IgD-negative memory B cell (primary cell): Measurements from ENCODE around the gene PRKX. TPM values are rescaled to one million over a fixed set of nuclear protein-coding genes. Genes with fewer than 3 reads are reported as not detected.
"Not testable (repeated sequence)": the region's sequence is repeated elsewhere in the genome, so short reads cannot be mapped to it uniquely, and the experiment has no call there.

ENCODE experiments used
- H3K27ac Mint-ChIP-seq, 3 donors: one replicate each; pipeline ENCODE4 v1.8.0; 2020 to 2022; ENCODE audit warnings: mild to moderate bottlenecking in 3 of 3, mixed read lengths in 3 of 3, moderate library complexity in 1 of 3
- H3K27me3 Mint-ChIP-seq: one replicate; pipeline ENCODE4 v1.8.0; 2021; ENCODE audit warnings: mixed read lengths
- H3K36me3 Mint-ChIP-seq: one replicate; pipeline ENCODE4 v1.8.0; 2020; ENCODE audit warnings: mild to moderate bottlenecking, mixed read lengths
- H3K4me1 Mint-ChIP-seq, 3 donors: one replicate each; pipeline ENCODE4 v1.8.0; 2020 to 2022; ENCODE audit warnings: mixed read lengths in 3 of 3, mild to moderate bottlenecking in 1 of 3
- H3K4me3 Mint-ChIP-seq, 4 donors: one replicate each; pipeline ENCODE4 v1.8.0; 2020 to 2022; ENCODE audit warnings: mild to moderate bottlenecking in 4 of 4, mixed read lengths in 4 of 4, moderate library complexity in 3 of 4
- H3K9me3 Mint-ChIP-seq, 3 donors: one replicate each; pipeline ENCODE4 v1.8.0; 2020 to 2021; ENCODE audit warnings: mixed read lengths in 3 of 3, mild to moderate bottlenecking in 1 of 3
- polyA plus RNA-seq: library from polyadenylated mRNA; unstranded; fragments of 300-500 nt; fragmentation: Illumina TruSeq; gene quantifications from one replicate; pipeline ENCODE4 v1.2.3, GENCODE V29; 2021

The PRKX gene
- polyA plus RNA-seq, 1 donor from 2014 or later, result 73.9 TPM

DNA sequence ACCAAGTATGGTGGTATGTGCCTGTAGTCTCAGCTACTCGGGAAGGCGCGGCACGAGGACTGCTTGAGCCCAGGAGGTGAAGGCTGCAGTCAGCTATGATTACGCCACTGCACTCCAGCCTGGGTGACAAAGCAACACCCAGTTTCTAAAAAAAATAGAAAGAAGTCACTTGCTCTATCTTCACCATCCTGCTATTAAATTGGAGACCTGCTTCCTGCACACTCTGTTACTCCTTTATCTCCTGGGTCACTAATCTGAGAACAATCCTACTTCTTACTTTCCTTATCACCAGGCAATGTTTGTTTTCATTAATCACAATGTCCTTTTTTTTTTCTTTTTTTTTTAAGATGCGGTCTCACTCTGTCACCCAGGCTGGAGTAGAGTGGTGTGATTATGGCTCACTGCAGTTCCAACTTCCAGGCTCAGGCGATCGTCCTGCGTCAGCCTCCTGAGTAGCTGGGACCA lies 16.2 kb downstream of the PRKX start:
- Mint-ChIP-seq H3K9me3 (no peaks in the 10 kb centered on the region), H3K4me3 (peak overlapping the region in 1 of 4 donors; percentile 72), H3K36me3 (peaks cover 12% of the 10 kb centered on the region), H3K27ac (peak overlapping the region in 2 of 3 donors; percentile 40 to 88), H3K27me3 (no peaks in the 10 kb centered on the region), H3K4me1 (peaks cover 50 to 60% (median 51%) of the 10 kb centered on the region in 3 donors)

DNA sequence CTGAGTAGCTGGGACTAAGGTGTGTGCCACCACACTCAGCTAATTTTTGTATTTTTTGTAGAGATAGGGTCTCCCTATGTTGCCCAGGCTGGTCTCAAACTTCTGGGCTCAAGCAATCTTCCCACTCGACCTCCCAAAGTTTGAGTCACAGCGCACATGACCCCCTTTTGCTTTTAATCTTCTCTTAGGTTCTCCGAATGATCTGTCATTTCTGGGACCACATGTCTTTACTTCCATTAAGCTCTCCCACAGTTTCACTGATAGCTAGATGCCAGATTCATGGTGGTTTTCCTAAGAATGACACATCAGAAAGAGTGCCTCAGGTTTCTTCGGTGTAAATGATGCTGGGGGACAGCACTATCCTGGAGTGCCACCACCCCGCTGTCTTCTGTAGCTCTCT lies 17.9 kb downstream of the PRKX start:
- Mint-ChIP-seq H3K4me3 (no peak overlapping the region), H3K27me3 (no peaks in the 10 kb centered on the region), H3K4me1 (peaks cover 42 to 51% (median 51%) of the 10 kb centered on the region in 3 donors), H3K9me3 (no peaks in the 10 kb centered on the region), H3K27ac (peak overlapping the region in 2 of 3 donors; percentile 41 to 64), H3K36me3 (peaks cover 12% of the 10 kb centered on the region)

DNA sequence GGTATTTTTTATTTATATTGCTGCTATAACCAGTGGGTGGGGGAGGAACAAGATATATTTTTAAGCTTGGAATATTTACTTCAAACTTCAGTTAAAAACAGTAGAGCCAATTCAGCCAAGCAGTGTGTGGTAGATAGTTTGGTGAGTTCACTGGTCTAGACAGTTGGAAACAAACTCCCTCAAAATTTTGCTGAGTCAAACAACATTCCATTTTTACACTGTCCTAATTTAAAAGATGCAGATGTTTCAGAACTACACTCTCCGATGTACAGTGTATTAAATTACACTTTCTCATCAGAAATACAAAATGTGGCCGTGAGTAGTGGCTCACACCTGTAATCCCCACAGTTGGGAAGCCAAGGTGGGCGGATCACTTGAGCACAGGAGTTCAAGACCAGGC lies 23.3 kb downstream of the PRKX start:
- Mint-ChIP-seq H3K4me1 (peaks cover 18 to 26% (median 24%) of the 10 kb centered on the region in 3 donors), H3K9me3 (no peaks in the 10 kb centered on the region), H3K27ac (no peak overlapping the region), H3K27me3 (no peaks in the 10 kb centered on the region), H3K4me3 (peak overlapping the region in 1 of 4 donors; percentile 42), H3K36me3 (peaks cover 5% of the 10 kb centered on the region)

DNA sequence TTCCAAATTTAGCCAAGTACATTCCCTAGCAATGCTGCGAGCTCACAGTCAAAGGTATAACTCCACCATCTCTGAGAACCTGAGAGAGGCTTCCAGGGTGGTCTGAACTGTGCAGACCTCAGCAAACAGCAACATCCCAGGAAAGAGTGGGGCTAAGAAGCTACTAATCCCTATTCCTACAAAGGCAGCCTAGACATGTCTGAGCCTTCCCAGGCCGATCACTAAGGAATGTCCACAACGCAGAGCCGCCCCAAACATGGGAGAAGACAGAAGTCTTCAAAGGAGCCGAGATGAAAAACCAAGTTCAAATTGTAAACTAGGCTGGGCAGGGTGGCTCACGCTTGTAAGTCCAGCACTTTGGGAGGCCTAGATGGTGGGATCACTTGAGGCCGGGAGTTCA lies 30.2 kb downstream of the PRKX start:
- peaks cover 2 to 19% (median 18%) of the 10 kb centered on the region in 3 donors for H3K4me1 Mint-ChIP-seq
- H3K27me3 Mint-ChIP-seq, H3K27ac Mint-ChIP-seq: not testable (repeated sequence)

DNA sequence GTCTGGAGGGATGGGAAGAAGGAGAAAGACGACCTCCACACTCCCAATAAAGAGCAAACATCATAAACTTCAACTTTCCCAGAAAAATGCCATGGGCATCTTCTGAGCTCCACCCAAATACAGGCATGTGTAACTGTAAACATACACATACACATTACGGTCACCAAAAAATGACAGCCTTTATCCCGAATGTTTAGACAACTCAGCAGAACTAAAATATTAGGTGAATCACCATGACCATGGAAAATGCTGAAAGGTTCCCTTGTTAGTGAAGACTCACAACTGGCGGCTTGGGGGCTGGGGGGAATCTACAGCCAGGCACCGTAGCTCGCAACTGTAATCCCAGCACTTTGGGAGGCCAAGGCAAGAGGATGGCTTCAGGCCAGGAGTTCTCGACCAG lies 33.0 kb downstream of the PRKX start:
- H3K4me1 Mint-ChIP-seq, result peaks cover 5 to 25% (median 22%) of the 10 kb centered on the region in 3 donors
- H3K36me3 Mint-ChIP-seq, result peaks cover 6% of the 10 kb centered on the region
- H3K27ac Mint-ChIP-seq, result peak overlapping the region in 1 of 3 donors; percentile 50
- peaks cover 0 to 2% (median 0%) of the 10 kb centered on the region in 3 donors for H3K9me3 Mint-ChIP-seq
- H3K27me3 Mint-ChIP-seq, result no peaks in the 10 kb centered on the region
- H3K4me3 Mint-ChIP-seq, result peak overlapping the region in 1 of 4 donors; percentile 37

More for the DNA sequence above, 30.2 kb downstream of the PRKX start:
- H3K4me3 Mint-ChIP-seq, H3K9me3 Mint-ChIP-seq, H3K36me3 Mint-ChIP-seq: not testable (repeated sequence)

DNA sequence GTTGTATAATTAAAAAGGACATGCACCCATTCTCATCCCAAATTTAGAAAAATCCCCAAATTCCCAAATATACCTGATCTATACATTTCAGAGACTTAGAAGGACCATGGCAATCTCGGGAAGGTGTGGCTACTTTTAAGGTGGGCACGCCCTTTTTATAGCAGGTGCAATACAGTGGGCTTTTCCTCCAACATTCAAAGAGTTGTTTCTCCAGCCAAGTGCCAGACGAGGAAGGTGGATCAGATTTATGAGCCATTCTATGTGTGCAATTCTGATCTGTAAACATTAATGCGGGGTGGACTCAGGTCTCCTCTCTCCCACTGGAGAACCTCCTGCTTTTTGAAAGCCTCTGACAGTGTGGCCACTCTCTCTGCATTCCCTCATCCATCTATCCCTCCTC lies 33.8 kb downstream of the PRKX start:
- H3K4me3 Mint-ChIP-seq, result peak overlapping the region in 1 of 4 donors; percentile 37
- H3K36me3 Mint-ChIP-seq, result peaks cover 8% of the 10 kb centered on the region
- H3K27me3 Mint-ChIP-seq, result no peaks in the 10 kb centered on the region
- H3K9me3 Mint-ChIP-seq, result peaks cover 0 to 2% (median 0%) of the 10 kb centered on the region in 3 donors
- no peak overlapping the region for H3K27ac Mint-ChIP-seq
- peaks cover 5 to 21% (median 18%) of the 10 kb centered on the region in 3 donors for H3K4me1 Mint-ChIP-seq

DNA sequence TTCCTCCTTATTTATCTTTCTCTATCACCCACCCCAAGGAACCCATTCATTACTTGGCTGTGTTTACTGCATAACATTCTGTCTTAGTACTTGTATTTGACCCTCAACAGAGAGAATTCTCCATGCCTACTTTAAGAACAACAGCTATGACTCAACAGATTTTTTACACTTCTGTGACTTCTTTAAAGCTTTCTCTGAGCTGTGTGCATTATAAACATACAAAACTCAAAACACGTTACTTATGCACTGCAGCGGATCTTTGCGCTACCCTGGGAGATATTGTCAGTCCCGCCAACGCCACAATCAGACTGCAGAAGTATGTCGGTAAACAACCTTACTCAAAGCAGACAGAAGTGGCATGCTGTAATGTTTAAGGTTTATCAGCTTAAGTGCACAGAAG lies 35.1 kb downstream of the PRKX start:
- Mint-ChIP-seq H3K4me1 (peaks cover 5 to 21% (median 18%) of the 10 kb centered on the region in 3 donors), H3K27me3 (no peaks in the 10 kb centered on the region), H3K27ac (peak overlapping the region in 1 of 3 donors; percentile 62), H3K36me3 (peaks cover 10% of the 10 kb centered on the region), H3K4me3 (peak overlapping the region in 1 of 4 donors; percentile 3), H3K9me3 (peaks cover 0 to 2% (median 0%) of the 10 kb centered on the region in 3 donors)

DNA sequence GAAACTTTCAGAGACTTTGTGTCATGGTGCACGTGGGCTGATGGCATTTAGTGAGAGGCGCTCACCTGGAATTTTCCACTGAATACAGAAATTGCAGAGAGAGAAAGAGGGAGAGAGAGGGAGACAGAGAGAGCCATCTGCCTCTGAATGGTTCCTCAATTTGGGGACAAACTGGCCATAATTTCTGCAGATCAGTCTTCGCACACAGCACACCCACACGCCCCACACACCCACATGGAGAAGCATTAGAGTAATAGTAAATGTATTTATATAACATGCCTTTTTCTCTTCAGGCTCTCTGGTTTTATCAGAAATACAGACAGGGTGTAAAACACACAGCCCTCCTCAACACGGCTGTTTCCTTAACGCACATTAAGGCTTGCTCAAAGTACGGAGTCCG lies 38.6 kb downstream of the PRKX start:
- H3K9me3 Mint-ChIP-seq, result peaks cover 0 to 2% (median 0%) of the 10 kb centered on the region in 3 donors
- no peaks in the 10 kb centered on the region for H3K27me3 Mint-ChIP-seq
- peaks cover 16% of the 10 kb centered on the region for H3K36me3 Mint-ChIP-seq
- peaks cover 7 to 21% (median 17%) of the 10 kb centered on the region in 3 donors for H3K4me1 Mint-ChIP-seq
- H3K4me3 Mint-ChIP-seq, result no peak overlapping the region
- H3K27ac Mint-ChIP-seq, result peak overlapping the region in 1 of 3 donors; percentile 21

DNA sequence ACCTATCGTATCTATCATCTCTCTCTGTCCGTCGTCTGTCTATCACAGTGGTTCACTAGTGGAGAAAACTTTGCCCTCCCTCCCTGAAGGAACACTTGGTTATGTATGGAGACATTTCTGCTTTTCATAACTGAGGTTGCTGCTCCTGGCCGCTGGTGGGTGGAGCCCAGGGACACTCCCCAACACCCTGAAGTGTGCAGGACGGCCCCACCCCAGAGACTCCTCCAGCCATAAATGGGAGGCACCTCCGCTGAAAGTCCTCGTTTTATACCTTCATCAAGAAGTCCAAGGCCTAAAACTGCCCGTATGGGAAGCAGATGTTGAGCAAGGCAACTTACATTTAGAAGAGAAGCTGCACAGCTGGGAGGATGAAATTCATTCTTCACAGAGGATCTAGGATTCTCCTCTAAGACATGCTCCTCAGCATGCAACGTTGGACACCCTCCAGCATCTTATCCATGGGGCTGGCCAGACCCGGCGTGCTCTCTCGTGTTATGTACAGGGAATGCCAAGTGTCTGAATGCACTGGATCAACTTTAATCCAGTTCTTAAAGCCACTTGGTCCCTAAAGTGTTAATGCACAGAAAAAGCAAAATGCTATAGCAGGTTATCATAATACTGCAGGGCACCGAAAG lies 43.5 kb downstream of the PRKX start:
- H3K9me3 Mint-ChIP-seq, result peaks cover 0 to 2% (median 0%) of the 10 kb centered on the region in 3 donors
- peaks cover 0 to 8% (median under 1%) of the 10 kb centered on the region in 3 donors for H3K4me1 Mint-ChIP-seq
- H3K27ac Mint-ChIP-seq, result no peak overlapping the region
- no peaks in the 10 kb centered on the region for H3K27me3 Mint-ChIP-seq
- H3K4me3 Mint-ChIP-seq, result no peak overlapping the region
- H3K36me3 Mint-ChIP-seq, result peaks cover 13% of the 10 kb centered on the region

DNA sequence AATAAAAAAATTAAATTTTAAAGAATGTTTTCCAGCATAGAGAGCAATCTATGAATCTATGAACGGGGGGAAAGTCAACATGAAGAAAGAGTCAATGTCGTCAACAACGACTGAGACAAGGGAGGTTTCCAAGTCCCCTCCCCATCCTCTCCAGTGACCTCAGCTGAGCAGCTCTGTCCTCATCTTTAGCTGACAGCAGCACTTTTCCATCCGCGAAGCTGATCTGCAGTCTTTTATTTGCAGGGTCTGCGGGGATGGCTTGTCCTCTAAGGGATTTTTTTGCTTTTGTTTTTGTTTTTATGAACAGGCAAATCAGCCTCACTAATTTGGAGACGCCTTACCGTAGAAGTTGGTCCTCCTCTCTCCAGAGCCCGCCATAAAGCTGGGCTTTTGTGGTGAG lies 46.5 kb downstream of the PRKX start:
- H3K27me3 Mint-ChIP-seq, result no peaks in the 10 kb centered on the region
- H3K36me3 Mint-ChIP-seq, result peaks cover 5% of the 10 kb centered on the region
- H3K4me3 Mint-ChIP-seq, result no peak overlapping the region
- H3K4me1 Mint-ChIP-seq, result peaks cover 10 to 18% (median 16%) of the 10 kb centered on the region in 3 donors
- no peak overlapping the region for H3K27ac Mint-ChIP-seq
- peaks cover 0 to 2% (median 0%) of the 10 kb centered on the region in 3 donors for H3K9me3 Mint-ChIP-seq

DNA sequence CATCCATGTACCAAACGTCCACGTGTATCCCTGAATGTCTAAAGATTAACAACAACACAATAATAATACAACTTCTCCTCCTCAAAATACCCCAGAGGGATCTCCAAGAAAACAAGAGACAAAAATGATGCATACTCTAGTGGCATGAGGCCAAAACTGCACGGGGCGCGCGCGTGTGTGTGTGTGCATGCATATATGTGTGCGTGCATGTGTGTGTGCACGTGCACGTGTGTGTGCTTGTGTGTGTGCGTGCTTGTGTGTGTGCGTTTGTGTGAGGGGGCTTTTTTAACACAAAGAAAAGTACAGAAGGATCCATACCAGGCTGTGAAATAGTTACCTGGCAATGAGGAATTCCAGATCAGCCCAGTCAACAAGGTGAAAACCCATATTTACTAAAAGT lies 48.5 kb downstream of the PRKX start:
- H3K27me3 Mint-ChIP-seq, result no peaks in the 10 kb centered on the region
- no peak overlapping the region for H3K4me3 Mint-ChIP-seq
- peaks cover 5% of the 10 kb centered on the region for H3K36me3 Mint-ChIP-seq
- H3K4me1 Mint-ChIP-seq, result peaks cover 14 to 20% (median 18%) of the 10 kb centered on the region in 3 donors
- peaks cover 0 to 2% (median 0%) of the 10 kb centered on the region in 3 donors for H3K9me3 Mint-ChIP-seq
- H3K27ac Mint-ChIP-seq, result peak overlapping the region in 2 of 3 donors; percentile 24 to 74

DNA sequence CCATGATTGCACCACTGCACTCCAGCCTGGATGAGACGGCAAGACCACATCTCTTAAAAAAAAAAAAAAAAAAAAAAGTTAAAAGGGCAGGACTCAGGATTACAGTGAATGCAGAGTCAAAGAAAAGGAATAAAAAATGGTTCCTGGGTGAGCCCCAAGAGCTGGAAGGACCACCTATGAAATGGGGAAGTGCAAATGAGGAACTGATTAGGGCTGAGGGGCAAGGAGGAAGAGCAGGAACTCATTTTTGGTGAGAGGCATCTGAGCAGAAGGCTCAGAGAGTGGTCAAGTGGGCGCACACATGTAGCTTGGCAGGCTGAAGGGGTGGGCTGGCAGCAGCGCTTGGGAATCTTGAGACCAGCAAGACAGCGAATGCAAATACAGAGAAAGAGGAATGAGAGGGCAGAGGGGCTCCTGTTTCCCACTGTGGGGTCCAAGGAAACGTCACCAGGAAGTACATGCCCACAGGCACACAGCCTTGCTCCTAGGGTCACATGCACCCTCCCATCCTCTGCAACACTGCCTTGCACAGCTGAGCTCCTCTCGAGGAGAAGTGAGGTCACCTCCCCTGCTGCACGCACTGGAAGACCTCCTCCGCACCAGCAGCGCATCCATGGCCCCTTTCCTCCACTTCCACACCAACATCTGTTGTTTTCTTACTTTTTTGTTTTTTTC lies 49.7 kb downstream of the PRKX start:
- Mint-ChIP-seq H3K4me1 (peaks cover 14 to 20% (median 17%) of the 10 kb centered on the region in 3 donors), H3K4me3 (peak overlapping the region; percentile 7 to 93 (median 70))
- H3K36me3 Mint-ChIP-seq, result not testable (repeated sequence)

DNA sequence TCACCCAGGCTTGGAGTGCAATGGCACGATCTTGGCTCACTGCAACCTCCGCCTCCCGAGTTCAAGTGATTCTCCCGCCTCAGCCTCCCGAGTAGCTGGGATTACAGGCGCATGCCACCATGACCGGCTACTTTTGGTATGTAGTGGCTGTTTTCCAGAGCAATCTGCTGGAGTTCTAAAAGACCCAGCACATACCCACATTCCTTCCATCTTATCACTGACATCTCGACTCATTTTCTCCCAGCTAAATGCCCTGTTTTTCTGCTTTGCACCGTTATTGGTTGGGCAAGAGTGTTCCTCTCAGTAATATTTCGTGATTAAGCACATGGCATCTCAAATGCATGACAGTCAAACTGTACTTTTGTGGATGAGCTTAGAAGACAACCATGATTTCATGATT lies 53.7 kb downstream of the PRKX start:
- Mint-ChIP-seq H3K27me3 (no peaks in the 10 kb centered on the region), H3K9me3 (no peaks in the 10 kb centered on the region), H3K27ac (peak overlapping the region in 1 of 3 donors; percentile 87), H3K36me3 (peaks cover 2% of the 10 kb centered on the region), H3K4me1 (peaks cover 12 to 18% (median 13%) of the 10 kb centered on the region in 3 donors), H3K4me3 (no peak overlapping the region)

More for the DNA sequence above, 49.7 kb downstream of the PRKX start:
- not testable (repeated sequence) for H3K27me3 Mint-ChIP-seq, H3K9me3 Mint-ChIP-seq
- peak overlapping the region in 2 of 3 donors; percentile 74 to 93 for H3K27ac Mint-ChIP-seq

DNA sequence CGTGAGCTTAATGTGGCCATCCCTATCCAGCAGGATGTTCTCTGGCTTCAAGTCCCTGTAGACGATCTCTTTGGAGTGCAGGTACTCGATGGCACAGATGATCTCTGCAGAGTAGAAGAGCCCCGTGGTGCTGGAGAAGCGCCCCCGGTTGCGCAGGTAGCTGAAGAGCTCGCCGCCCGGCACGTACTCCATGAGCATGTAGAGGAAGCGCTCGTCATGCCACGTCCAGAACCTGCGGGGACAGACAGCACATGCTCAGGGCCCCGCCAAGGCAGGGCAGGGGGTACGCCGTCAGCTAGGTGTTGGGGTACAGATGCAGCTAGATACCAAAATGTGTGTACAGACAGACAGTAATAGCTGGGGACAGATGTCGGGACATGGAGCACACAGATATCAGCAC lies 58.3 kb downstream of the PRKX start:
- H3K9me3 Mint-ChIP-seq, result no peaks in the 10 kb centered on the region
- H3K27me3 Mint-ChIP-seq, result no peaks in the 10 kb centered on the region
- peaks cover 0 to 6% (median 0%) of the 10 kb centered on the region in 3 donors for H3K4me1 Mint-ChIP-seq
- no peak overlapping the region for H3K27ac Mint-ChIP-seq
- no peak overlapping the region for H3K4me3 Mint-ChIP-seq
- peaks cover 2% of the 10 kb centered on the region for H3K36me3 Mint-ChIP-seq

DNA sequence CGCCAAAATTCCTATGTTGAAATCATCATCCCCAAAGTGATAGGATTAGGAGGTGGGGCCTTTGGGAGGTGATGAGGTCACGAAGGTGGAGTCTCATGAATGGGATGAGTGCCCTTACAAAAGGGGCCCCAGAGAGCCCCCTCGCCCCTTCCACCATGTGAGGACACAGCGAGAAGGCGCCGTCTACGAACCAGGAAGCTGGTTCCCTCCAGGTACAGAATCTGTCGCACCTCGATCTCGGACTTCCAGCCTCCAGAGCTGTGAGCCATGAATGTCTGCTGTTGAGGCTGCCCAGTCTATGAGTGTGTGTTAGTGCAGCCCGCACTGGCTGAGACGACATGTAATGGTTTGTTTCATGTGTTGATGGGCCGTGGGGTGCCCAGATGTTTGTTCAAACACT lies 60.3 kb downstream of the PRKX start:
- peaks cover 0 to 6% (median 0%) of the 10 kb centered on the region in 3 donors for H3K4me1 Mint-ChIP-seq
- H3K27me3 Mint-ChIP-seq, result no peaks in the 10 kb centered on the region
- H3K27ac Mint-ChIP-seq, result no peak overlapping the region
- no peak overlapping the region for H3K4me3 Mint-ChIP-seq
- H3K36me3 Mint-ChIP-seq, result peaks cover 2% of the 10 kb centered on the region
- no peaks in the 10 kb centered on the region for H3K9me3 Mint-ChIP-seq
